RWPE1 (cell line): Measurements from ENCODE around the gene NR5A2.

Experiments
- CTCF ChIA-PET: fragments of 350-600 bp; sonication (Branson Sonifier 250); formaldehyde crosslinking; extraction: SDS; loops from one replicate; lab custom pipeline; 2021; lab: Yijun Ruan, JAX
- POLR2A ChIA-PET: fragments of 400-600 bp; formaldehyde crosslinking; extraction: SDS; loops from one replicate; lab custom pipeline; 2020; ENCODE audit warnings: antibody characterized with exemption; ENCODE audit not compliant: low non-redundant PET; lab: Yijun Ruan, JAX
- DNase-seq: peaks from one replicate; pipeline ENCODE4 v3.0.0; 2012; ENCODE audit warnings: low spot score
- H3K27ac ChIP-seq: fragments of 450-650 bp; 2 replicates; pipeline ENCODE4 v1.5.1; 2017
- TF ChIP-seq, protein P1 (sequence below): fragments of 450-650 bp; conservative IDR thresholded peaks from 2 replicates; pipeline ENCODE4 v1.5.1; 2017; ENCODE audit warnings: low read depth, mild to moderate bottlenecking

The NR5A2 gene

DNA sequence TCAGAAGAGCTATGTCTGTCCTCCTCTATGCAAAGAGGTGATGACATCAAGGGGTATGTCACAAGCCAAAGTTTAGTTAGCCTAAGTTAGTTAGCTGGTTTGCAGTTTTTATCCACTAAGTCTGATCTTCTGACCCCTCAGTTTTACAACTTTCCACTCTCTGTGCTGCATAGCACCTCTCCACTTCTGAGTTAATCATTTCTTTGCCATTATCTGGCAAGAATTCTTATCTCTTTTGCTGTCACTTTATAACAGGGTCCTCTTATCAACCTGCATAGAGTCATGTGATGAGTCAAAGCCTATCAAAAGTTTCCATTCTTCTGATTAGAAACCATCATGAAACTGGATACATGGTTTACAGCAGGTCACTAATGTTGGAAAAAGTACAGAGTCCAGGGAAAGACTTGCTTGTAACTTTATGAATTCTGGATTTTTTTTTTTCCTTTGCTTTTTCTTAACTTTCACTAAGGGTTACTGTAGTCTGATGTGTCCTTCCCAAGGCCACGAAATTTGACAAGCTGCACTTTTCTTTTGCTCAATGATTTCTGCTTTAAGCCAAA lies at the start of gene NR5A2:
NR5A2 (plus strand) TSS at position 447 of the 560 bp plus-strand sequence. CDS start 138 bp downstream, outside the sequence.
- no peak for DNase-seq
- H3K27ac ChIP-seq, result no peak within 1 kb of the TSS
- POLR2A ChIA-PET, result no interaction called here
- TF ChIP-seq, protein P1, sequence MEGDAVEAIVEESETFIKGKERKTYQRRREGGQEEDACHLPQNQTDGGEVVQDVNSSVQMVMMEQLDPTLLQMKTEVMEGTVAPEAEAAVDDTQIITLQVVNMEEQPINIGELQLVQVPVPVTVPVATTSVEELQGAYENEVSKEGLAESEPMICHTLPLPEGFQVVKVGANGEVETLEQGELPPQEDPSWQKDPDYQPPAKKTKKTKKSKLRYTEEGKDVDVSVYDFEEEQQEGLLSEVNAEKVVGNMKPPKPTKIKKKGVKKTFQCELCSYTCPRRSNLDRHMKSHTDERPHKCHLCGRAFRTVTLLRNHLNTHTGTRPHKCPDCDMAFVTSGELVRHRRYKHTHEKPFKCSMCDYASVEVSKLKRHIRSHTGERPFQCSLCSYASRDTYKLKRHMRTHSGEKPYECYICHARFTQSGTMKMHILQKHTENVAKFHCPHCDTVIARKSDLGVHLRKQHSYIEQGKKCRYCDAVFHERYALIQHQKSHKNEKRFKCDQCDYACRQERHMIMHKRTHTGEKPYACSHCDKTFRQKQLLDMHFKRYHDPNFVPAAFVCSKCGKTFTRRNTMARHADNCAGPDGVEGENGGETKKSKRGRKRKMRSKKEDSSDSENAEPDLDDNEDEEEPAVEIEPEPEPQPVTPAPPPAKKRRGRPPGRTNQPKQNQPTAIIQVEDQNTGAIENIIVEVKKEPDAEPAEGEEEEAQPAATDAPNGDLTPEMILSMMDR, result no peak
- CTCF ChIA-PET, result interaction anchor here (0.5 to 1.2 kb wide), 3 partner anchors 55 to 461 kb away, joined by 3 to 7 read pairs (median 5); no protein-coding TSS in a partner anchor

DNA sequence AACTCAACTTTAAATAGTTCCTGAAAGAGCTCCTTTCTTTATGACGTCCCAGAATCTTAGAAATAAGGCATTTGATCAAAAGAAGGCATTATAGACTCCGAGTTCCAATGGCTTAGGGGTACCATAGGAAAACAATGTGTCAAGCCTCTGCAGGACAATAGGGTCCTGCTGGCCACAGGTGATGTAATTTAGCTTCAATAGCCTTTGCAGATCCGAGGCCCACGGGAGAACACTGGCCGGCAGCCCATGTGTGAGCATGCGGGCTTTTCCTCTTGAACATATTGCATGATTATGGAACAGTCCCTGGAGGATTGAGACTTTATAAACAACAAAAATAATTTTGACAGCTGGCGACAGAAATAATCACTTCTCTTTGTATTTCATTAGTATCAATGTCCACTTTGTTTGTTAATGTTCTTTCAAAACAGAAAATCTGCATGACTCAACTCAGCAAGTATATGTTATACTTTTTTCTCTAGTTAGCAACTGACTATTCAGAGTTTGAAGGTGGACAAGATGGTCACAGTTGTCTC lies 49.0 kb upstream of the NR5A2 start:
- H3K27ac ChIP-seq, result no peak overlapping the region
- TF ChIP-seq, protein P1, result no peak
- ChIA-PET CTCF (interaction anchor here (0.7 to 1.0 kb wide), 3 partner anchors 11 to 870 kb away, joined by 3 to 4 read pairs (median 3); no protein-coding TSS in a partner anchor), POLR2A (no interaction called here)
- no peak for DNase-seq

DNA sequence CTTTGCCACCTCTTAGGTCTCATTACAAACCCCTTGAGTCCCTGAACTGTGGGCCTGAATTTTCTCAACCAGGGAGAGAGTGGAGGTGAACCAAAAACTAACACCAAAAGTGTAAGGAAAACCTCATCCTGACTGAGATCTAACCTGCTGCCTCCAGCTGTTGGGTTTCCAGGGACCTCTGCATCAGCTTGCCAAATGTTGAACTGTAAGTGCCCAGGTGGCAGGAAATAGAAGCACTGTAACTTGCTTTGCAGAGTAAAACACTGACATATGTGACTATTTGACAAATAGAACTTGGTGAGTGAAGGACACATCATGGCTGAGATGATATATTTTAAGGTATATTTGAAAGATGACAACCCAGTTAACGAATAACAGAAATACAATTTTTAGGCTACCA lies 48.4 kb upstream of the NR5A2 start:
- TF ChIP-seq, protein P1, result no peak
- ChIA-PET CTCF (interaction anchor here (0.7 kb wide), 2 partner anchors 15 to 1230 kb away, joined by 5 to 9 read pairs; no protein-coding TSS in a partner anchor), POLR2A (no interaction called here)
- H3K27ac ChIP-seq, result no peak overlapping the region
- no peak for DNase-seq

DNA sequence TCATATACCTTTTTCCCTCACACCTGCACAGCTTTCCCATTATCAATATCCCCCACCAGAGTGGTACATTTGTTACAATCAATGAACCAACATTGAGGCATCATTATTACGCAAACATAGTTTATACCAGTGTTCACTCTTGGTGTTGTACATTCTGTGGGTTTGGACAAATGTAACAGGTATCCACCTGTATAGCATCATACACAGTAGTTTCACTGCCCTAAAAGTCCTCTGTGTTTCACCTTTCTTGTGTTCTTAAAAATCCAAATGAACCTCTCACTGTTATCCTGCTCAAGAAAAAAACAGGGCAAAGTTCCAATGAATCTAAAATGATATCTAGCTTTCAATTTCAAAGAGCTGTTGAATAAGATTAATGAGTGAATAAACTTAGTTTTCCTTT lies 45.9 kb upstream of the NR5A2 start:
- ChIA-PET POLR2A (no interaction called here), CTCF (interaction anchor here (0.6 to 1.1 kb wide), 2 partner anchors 47 to 142 kb away, joined by 5 to 9 read pairs; no protein-coding TSS in a partner anchor)
- no peak overlapping the region for H3K27ac ChIP-seq
- TF ChIP-seq, protein P1, result no peak
- DNase-seq, result no peak

DNA sequence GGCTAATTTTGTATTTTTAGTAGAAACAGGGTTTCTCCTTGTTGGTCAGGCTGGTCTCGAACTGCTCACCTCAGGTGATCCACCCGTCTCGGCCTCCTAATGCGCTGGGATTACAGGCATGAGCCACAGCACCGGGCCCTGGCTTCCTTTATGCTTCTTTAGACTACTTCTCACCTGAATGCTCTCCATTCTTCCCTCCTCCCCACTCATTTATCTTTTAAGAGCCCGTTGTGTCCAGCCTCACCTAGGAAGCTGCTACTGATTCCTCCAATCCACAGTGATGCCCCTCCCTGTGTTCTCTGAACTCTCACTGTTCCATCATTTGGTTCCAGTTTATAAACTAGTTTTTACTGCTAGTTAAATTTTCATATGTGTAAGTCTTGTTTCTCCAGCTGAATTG lies 44.9 kb upstream of the NR5A2 start:
- no peak overlapping the region for H3K27ac ChIP-seq
- TF ChIP-seq, protein P1, result no peak
- CTCF ChIA-PET, result interaction anchor here (0.5 to 1.1 kb wide), 2 partner anchors 46 to 588 kb away, joined by 4 to 5 read pairs; no protein-coding TSS in a partner anchor
- POLR2A ChIA-PET, result no interaction called here
- DNase-seq, result no peak

DNA sequence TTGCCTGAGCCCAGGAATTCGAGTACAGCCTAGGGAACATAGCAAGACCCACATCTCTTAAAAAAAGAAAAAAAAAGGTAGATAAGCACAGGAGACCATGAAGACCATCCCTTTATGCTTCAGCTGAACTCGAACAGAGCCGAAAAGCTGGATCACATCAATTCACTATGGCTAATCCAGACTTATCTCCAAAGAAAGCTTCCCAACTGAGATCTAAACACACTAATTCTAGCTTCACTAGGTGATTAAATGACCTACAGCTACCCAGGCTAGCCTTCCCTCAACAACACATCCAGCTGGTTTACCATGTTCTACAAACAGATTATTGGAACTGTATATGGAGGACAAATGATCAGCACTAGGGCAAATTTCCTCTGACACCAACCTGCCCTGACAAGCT lies 44.0 kb upstream of the NR5A2 start:
- CTCF ChIA-PET, result interaction anchor here (0.6 kb wide), 1 partner anchor 9 kb away, joined by 3 read pairs; no protein-coding TSS in a partner anchor
- POLR2A ChIA-PET, result no interaction called here

More for the DNA sequence above, 44.0 kb upstream of the NR5A2 start:
- no peak overlapping the region for H3K27ac ChIP-seq
- DNase-seq, result no peak
- TF ChIP-seq, protein P1, result no peak
